Type B pancreatic cell (in vitro differentiated cells): Measurements from ENCODE around the gene NMNAT3. TPM values are rescaled to one million over a fixed set of nuclear protein-coding genes. Genes with fewer than 3 reads are reported as not detected.

Experiments used
- DNase-seq: peaks from one replicate; pipeline ENCODE4 v3.0.0; 2021; ENCODE audit warnings: mixed read lengths; ENCODE audit not compliant: unreplicated experiment; ENCODE audit errors: extremely low spot score
- H3K27ac Mint-ChIP-seq: 2 replicates; pipeline ENCODE4 v1.8.0; 2021; ENCODE audit warnings: mild to moderate bottlenecking, mixed read lengths
- H3K27me3 Mint-ChIP-seq: 2 replicates; pipeline ENCODE4 v1.8.0; 2021; ENCODE audit warnings: mixed read lengths
- H3K36me3 Mint-ChIP-seq: 2 replicates; pipeline ENCODE4 v1.8.0; 2021; ENCODE audit warnings: mixed read lengths
- H3K4me1 Mint-ChIP-seq: one replicate; pipeline ENCODE4 v1.8.0; 2021; ENCODE audit warnings: mixed read lengths; ENCODE audit not compliant: unreplicated experiment
- H3K4me3 Mint-ChIP-seq: 2 replicates; pipeline ENCODE4 v1.8.0; 2021; ENCODE audit warnings: mild to moderate bottlenecking, mixed read lengths
- H3K9me3 Mint-ChIP-seq: 2 replicates; pipeline ENCODE4 v1.8.0; 2021; ENCODE audit warnings: mixed read lengths
- CTCF ChIP-seq: fragments of 200-600 bp; sonication (generic); conservative IDR thresholded peaks from 2 replicates; pipeline ENCODE4 v1.5.0; 2021; ENCODE audit warnings: antibody characterized with exemption, mild to moderate bottlenecking
- total RNA-seq: library from RNA; stranded (reverse); gene quantifications from 2 replicates; pipeline ENCODE4 v1.2.1, GENCODE V29; 2021; ENCODE audit warnings: low replicate concordance

The NMNAT3 gene
- total RNA-seq, 1 donor from 2014 or later = 7.1 TPM

GRCh38 chr3:139523718-139524117 lies 154.1 kb downstream of the NMNAT3 start:
- peaks cover 39% of the 10 kb centered on the region for H3K36me3 Mint-ChIP-seq
- peak overlapping the region; percentile 7 for H3K27ac Mint-ChIP-seq

GRCh38 chr3:139523166-139523565 lies 154.6 kb downstream of the NMNAT3 start:
- H3K9me3 Mint-ChIP-seq = no peaks in the 10 kb centered on the region
- no peak overlapping the region for H3K27ac Mint-ChIP-seq
- H3K36me3 Mint-ChIP-seq = peaks cover 41% of the 10 kb centered on the region
- TF ChIP-seq CTCF = no peak
- peaks cover 36% of the 10 kb centered on the region for H3K4me1 Mint-ChIP-seq
- DNase-seq = no peak
- H3K27me3 Mint-ChIP-seq = no peaks in the 10 kb centered on the region
- no peak overlapping the region for H3K4me3 Mint-ChIP-seq

More at GRCh38 chr3:139523718-139524117, 154.1 kb downstream of the NMNAT3 start:
- peak; percentile 7 for DNase-seq
- Mint-ChIP-seq H3K27me3 (no peaks in the 10 kb centered on the region), H3K4me3 (no peak overlapping the region), H3K4me1 (peaks cover 38% of the 10 kb centered on the region), H3K9me3 (no peaks in the 10 kb centered on the region)
- no peak for TF ChIP-seq CTCF

GRCh38 chr3:139522421-139522820 lies 155.4 kb downstream of the NMNAT3 start:
- Mint-ChIP-seq H3K36me3 (peaks cover 37% of the 10 kb centered on the region), H3K4me3 (no peak overlapping the region), H3K27ac (peak overlapping the region; percentile 66), H3K9me3 (no peaks in the 10 kb centered on the region), H3K4me1 (peaks cover 33% of the 10 kb centered on the region), H3K27me3 (no peaks in the 10 kb centered on the region)
- TF ChIP-seq CTCF = no peak
- DNase-seq = peak; percentile 25

- no peaks in the 10 kb centered on the region for H3K9me3 Mint-ChIP-seq
- peaks cover 38% of the 10 kb centered on the region for H3K36me3 Mint-ChIP-seq
- H3K4me3 Mint-ChIP-seq = no peak overlapping the region
- peaks cover 27% of the 10 kb centered on the region for H3K4me1 Mint-ChIP-seq
- no peak overlapping the region for H3K27ac Mint-ChIP-seq
- DNase-seq = no peak
- TF ChIP-seq CTCF = no peak
- H3K27me3 Mint-ChIP-seq = no peaks in the 10 kb centered on the region
Measured at GRCh38 chr3:139521816-139522215, 156.0 kb downstream of the NMNAT3 start.

GRCh38 chr3:139521144-139521543 lies 156.6 kb downstream of the NMNAT3 start:
- peaks cover 23% of the 10 kb centered on the region for H3K4me1 Mint-ChIP-seq
- peaks cover 39% of the 10 kb centered on the region for H3K36me3 Mint-ChIP-seq
- H3K27ac Mint-ChIP-seq = no peak overlapping the region
- DNase-seq = no peak
- no peak overlapping the region for H3K4me3 Mint-ChIP-seq
- no peaks in the 10 kb centered on the region for H3K27me3 Mint-ChIP-seq
- no peak for TF ChIP-seq CTCF
- no peaks in the 10 kb centered on the region for H3K9me3 Mint-ChIP-seq
